DND-41 (cell line): ENCODE results near the gene CTIF.

ENCODE experiments used
- ATAC-seq: fragments of 200-7000 bp; cut with Tn5 transposase; 3 replicates; pipeline ENCODE4 v1.9.1; 2021; ENCODE audit warnings: low read depth; ENCODE audit not compliant: insufficient read depth
- DNase-seq: peaks from one replicate; pipeline ENCODE4 v3.0.0-alpha.2; 2020
- H2AFZ ChIP-seq: 2 replicates; pipeline ENCODE4 v1.6.0; 2012; ENCODE audit warnings: low read depth, low read length
- H3K27ac ChIP-seq: 2 replicates; pipeline ENCODE4 v1.5.1; 2012; ENCODE audit warnings: low read length, inconsistent platforms
- H3K27me3 ChIP-seq: fragments of 200-600 bp; sonication (generic); 2 replicates; pipeline ENCODE4 v1.6.0; 2012; ENCODE audit warnings: low read length, mild to moderate bottlenecking, inconsistent platforms; ENCODE audit not compliant: insufficient read depth, poor library complexity
- H3K36me3 ChIP-seq: 2 replicates; pipeline ENCODE4 v1.5.1; 2012; ENCODE audit warnings: low read length, inconsistent platforms; ENCODE audit not compliant: insufficient read depth
- H3K4me1 ChIP-seq: 2 replicates; pipeline ENCODE4 v1.5.1; 2012; ENCODE audit warnings: mild to moderate bottlenecking, low read length; ENCODE audit not compliant: insufficient read depth
- H3K4me2 ChIP-seq: 2 replicates; pipeline ENCODE4 v1.6.0; 2012; ENCODE audit warnings: mild to moderate bottlenecking, moderate library complexity, low read length, inconsistent platforms; ENCODE audit not compliant: insufficient read depth
- H3K4me3 ChIP-seq, 2 experiments: fragments of 200-600 bp in 1 of 2; shearing (Covaris generic) in 1 of 2; 2 replicates each; pipeline ENCODE4 v1.5.1; 2012 to 2016; ENCODE audit warnings: inconsistent platforms in 2 of 2, low read length in 2 of 2, mild to moderate bottlenecking in 2 of 2, low read depth in 1 of 2, moderate library complexity in 1 of 2
- H3K79me2 ChIP-seq: 2 replicates; pipeline ENCODE4 v1.6.0; 2012; ENCODE audit warnings: low read length, inconsistent platforms; ENCODE audit not compliant: insufficient read depth
- H3K9ac ChIP-seq: 2 replicates; pipeline ENCODE4 v1.6.0; 2012; ENCODE audit warnings: low read depth, mild to moderate bottlenecking, inconsistent platforms, low read length, moderate library complexity
- H3K9me3 ChIP-seq: 2 replicates; pipeline ENCODE4 v1.5.1; 2012; ENCODE audit warnings: low read length, moderate library complexity, mild to moderate bottlenecking, inconsistent platforms; ENCODE audit not compliant: insufficient read depth, severe bottlenecking
- H4K20me1 ChIP-seq: 2 replicates; pipeline ENCODE4 v1.6.0; 2012; ENCODE audit warnings: low read length; ENCODE audit not compliant: insufficient read depth
- EZH2 ChIP-seq: IDR thresholded peaks from 3 replicates; pipeline ENCODE4 v1.6.1; 2012; ENCODE audit warnings: borderline replicate concordance, low read depth, mild to moderate bottlenecking, moderate library complexity, low read length, inconsistent platforms; ENCODE audit not compliant: severe bottlenecking
- TF ChIP-seq, protein P1 (sequence below): IDR thresholded peaks from 2 replicates; pipeline ENCODE4 v1.5.1; 2012; ENCODE audit warnings: borderline replicate concordance, low read length, moderate library complexity, mild to moderate bottlenecking; ENCODE audit not compliant: poor library complexity, severe bottlenecking; ENCODE audit errors: extremely low read depth

The CTIF gene

DNA sequence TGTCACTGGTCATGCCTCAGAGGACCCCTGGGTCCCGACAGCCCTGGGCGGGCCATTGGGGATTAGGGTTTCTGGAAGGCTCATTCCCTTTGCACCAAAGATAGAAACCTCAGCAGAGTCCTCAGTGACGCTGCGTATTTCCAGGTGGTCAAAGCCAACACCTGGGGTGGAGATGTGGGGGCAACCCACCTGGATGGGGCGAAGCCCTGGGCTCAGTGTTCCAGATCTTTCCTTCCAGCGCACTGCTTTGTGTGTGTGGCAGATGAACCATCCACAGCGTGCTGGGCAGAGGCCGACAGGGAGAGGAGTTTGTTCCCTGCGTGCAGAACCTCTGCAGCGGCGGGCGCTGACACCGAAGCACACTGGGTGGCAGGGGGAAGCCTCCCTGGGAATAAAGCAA lies 143.9 kb downstream of the CTIF start:
- Histone ChIP-seq H3K27ac (no peak overlapping the region), H3K4me2 (no peak overlapping the region), H4K20me1 (no peaks in the 10 kb centered on the region), H3K9me3 (no peaks in the 10 kb centered on the region), H3K27me3 (no peaks in the 10 kb centered on the region), H3K4me1 (peaks cover 23% of the 10 kb centered on the region), H3K4me3 (no peak overlapping the region), H3K79me2 (no peaks in the 10 kb centered on the region), H3K36me3 (no peaks in the 10 kb centered on the region), H3K9ac (no peak overlapping the region), H2AFZ (no peak overlapping the region)
- TF ChIP-seq, protein P1, sequence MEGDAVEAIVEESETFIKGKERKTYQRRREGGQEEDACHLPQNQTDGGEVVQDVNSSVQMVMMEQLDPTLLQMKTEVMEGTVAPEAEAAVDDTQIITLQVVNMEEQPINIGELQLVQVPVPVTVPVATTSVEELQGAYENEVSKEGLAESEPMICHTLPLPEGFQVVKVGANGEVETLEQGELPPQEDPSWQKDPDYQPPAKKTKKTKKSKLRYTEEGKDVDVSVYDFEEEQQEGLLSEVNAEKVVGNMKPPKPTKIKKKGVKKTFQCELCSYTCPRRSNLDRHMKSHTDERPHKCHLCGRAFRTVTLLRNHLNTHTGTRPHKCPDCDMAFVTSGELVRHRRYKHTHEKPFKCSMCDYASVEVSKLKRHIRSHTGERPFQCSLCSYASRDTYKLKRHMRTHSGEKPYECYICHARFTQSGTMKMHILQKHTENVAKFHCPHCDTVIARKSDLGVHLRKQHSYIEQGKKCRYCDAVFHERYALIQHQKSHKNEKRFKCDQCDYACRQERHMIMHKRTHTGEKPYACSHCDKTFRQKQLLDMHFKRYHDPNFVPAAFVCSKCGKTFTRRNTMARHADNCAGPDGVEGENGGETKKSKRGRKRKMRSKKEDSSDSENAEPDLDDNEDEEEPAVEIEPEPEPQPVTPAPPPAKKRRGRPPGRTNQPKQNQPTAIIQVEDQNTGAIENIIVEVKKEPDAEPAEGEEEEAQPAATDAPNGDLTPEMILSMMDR, result no peak
- TF ChIP-seq EZH2, result no peak
- DNase-seq (no peak), ATAC-seq (no peak)

DNA sequence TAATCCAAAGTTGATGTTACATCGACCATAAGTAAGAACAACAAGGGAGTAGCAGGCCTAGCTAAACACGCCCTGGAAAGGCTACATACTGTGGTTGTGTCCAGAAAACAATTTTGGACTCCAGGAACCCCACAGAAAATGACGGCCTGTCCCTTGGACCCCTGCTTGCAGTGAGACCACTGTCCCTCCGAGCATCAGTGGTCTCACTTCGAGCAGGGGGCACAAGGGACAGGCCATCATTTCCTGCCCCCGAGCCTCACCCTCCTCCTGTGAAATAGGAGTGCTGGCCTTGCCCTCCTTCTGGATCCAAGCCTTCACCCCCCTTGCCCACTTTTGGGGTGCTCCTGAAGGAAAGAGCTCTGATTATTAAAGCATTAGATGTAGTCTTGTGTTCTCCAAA lies 144.4 kb downstream of the CTIF start:
- no peak for DNase-seq
- Histone ChIP-seq H3K4me1 (peaks cover 23% of the 10 kb centered on the region), H3K79me2 (no peaks in the 10 kb centered on the region), H3K27me3 (no peaks in the 10 kb centered on the region), H3K9ac (no peak overlapping the region), H3K4me2 (no peak overlapping the region), H3K27ac (no peak overlapping the region), H3K36me3 (no peaks in the 10 kb centered on the region), H3K4me3 (no peak overlapping the region), H4K20me1 (no peaks in the 10 kb centered on the region), H2AFZ (no peak overlapping the region), H3K9me3 (no peaks in the 10 kb centered on the region)
- TF ChIP-seq, protein P1, result no peak
- no peak for TF ChIP-seq EZH2
- no peak for ATAC-seq

DNA sequence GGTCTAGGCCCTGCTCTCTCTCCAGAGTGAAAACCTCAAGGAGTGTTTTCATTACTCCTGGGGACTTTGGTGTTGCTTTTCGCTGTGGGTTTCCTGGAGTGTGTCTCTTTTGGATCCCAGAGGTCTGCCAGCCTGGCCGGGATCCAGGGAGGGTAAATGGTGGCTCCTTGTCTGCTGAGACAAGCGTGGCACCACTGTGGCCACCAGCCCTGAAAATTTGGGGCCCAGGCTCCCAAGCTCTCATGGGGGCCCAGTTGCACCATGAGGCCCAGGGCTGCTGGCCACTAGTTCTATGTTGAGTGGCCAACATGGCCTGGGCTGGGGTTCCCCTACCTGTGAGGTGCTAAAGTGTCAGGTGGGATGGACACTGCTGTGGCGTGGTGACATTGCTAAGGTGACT lies 144.8 kb downstream of the CTIF start:
- Histone ChIP-seq H3K4me3 (no peak overlapping the region), H2AFZ (no peak overlapping the region), H4K20me1 (no peaks in the 10 kb centered on the region), H3K27ac (no peak overlapping the region), H3K4me2 (no peak overlapping the region), H3K9me3 (no peaks in the 10 kb centered on the region), H3K9ac (no peak overlapping the region), H3K36me3 (no peaks in the 10 kb centered on the region), H3K27me3 (no peaks in the 10 kb centered on the region), H3K79me2 (no peaks in the 10 kb centered on the region), H3K4me1 (peaks cover 18% of the 10 kb centered on the region)
- ATAC-seq (no peak), DNase-seq (no peak)
- TF ChIP-seq EZH2, result no peak
- TF ChIP-seq, protein P1, result no peak
